ENCODE results near the gene MYOF. TPM values are rescaled to one million over a fixed set of nuclear protein-coding genes. Genes with fewer than 3 reads are reported as not detected.

The MYOF gene
- total and polyA plus RNA-seq, 2 of the 8 experiments (the other 6 are each of a cell fraction or from before 2014, with no cell fraction given): 0.98 to 2.3 TPM

DNA sequence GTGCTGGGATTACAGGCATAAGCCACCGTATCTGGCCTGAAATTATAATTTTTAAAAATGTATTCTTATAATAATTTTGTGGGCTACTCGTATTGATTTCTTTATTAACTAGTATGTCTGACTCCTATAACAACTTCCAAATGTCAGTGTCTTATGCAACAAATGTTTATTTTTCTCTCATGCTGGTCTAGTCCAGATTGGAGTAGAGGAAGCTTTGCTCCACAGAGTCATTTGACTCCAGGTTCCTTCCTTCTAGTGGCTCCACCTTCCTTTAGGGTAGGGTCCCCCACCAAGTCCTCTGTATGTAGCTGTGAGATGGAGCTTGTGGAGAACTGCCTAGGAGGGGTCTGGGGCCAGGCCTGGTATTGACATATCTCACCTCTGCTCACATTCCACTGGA, 22.9 kb upstream of the MYOF start (continued):
- TF ChIP-seq, protein P1, sequence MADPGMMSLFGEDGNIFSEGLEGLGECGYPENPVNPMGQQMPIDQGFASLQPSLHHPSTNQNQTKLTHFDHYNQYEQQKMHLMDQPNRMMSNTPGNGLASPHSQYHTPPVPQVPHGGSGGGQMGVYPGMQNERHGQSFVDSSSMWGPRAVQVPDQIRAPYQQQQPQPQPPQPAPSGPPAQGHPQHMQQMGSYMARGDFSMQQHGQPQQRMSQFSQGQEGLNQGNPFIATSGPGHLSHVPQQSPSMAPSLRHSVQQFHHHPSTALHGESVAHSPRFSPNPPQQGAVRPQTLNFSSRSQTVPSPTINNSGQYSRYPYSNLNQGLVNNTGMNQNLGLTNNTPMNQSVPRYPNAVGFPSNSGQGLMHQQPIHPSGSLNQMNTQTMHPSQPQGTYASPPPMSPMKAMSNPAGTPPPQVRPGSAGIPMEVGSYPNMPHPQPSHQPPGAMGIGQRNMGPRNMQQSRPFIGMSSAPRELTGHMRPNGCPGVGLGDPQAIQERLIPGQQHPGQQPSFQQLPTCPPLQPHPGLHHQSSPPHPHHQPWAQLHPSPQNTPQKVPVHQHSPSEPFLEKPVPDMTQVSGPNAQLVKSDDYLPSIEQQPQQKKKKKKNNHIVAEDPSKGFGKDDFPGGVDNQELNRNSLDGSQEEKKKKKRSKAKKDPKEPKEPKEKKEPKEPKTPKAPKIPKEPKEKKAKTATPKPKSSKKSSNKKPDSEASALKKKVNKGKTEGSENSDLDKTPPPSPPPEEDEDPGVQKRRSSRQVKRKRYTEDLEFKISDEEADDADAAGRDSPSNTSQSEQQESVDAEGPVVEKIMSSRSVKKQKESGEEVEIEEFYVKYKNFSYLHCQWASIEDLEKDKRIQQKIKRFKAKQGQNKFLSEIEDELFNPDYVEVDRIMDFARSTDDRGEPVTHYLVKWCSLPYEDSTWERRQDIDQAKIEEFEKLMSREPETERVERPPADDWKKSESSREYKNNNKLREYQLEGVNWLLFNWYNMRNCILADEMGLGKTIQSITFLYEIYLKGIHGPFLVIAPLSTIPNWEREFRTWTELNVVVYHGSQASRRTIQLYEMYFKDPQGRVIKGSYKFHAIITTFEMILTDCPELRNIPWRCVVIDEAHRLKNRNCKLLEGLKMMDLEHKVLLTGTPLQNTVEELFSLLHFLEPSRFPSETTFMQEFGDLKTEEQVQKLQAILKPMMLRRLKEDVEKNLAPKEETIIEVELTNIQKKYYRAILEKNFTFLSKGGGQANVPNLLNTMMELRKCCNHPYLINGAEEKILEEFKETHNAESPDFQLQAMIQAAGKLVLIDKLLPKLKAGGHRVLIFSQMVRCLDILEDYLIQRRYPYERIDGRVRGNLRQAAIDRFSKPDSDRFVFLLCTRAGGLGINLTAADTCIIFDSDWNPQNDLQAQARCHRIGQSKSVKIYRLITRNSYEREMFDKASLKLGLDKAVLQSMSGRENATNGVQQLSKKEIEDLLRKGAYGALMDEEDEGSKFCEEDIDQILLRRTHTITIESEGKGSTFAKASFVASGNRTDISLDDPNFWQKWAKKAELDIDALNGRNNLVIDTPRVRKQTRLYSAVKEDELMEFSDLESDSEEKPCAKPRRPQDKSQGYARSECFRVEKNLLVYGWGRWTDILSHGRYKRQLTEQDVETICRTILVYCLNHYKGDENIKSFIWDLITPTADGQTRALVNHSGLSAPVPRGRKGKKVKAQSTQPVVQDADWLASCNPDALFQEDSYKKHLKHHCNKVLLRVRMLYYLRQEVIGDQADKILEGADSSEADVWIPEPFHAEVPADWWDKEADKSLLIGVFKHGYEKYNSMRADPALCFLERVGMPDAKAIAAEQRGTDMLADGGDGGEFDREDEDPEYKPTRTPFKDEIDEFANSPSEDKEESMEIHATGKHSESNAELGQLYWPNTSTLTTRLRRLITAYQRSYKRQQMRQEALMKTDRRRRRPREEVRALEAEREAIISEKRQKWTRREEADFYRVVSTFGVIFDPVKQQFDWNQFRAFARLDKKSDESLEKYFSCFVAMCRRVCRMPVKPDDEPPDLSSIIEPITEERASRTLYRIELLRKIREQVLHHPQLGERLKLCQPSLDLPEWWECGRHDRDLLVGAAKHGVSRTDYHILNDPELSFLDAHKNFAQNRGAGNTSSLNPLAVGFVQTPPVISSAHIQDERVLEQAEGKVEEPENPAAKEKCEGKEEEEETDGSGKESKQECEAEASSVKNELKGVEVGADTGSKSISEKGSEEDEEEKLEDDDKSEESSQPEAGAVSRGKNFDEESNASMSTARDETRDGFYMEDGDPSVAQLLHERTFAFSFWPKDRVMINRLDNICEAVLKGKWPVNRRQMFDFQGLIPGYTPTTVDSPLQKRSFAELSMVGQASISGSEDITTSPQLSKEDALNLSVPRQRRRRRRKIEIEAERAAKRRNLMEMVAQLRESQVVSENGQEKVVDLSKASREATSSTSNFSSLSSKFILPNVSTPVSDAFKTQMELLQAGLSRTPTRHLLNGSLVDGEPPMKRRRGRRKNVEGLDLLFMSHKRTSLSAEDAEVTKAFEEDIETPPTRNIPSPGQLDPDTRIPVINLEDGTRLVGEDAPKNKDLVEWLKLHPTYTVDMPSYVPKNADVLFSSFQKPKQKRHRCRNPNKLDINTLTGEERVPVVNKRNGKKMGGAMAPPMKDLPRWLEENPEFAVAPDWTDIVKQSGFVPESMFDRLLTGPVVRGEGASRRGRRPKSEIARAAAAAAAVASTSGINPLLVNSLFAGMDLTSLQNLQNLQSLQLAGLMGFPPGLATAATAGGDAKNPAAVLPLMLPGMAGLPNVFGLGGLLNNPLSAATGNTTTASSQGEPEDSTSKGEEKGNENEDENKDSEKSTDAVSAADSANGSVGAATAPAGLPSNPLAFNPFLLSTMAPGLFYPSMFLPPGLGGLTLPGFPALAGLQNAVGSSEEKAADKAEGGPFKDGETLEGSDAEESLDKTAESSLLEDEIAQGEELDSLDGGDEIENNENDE (IDR thresholded peaks at IDR 0.05; ENCODE audit: insufficient replicate concordance, low read length): no peak
- TF ChIP-seq CBX5 (IDR thresholded peaks at IDR 0.05; ENCODE audit: low read depth, low read length) (no peak), SP4 (IDR thresholded peaks at IDR 0.05; ENCODE audit: low read length) (no peak), MAFK (IDR thresholded peaks at IDR 0.05; ENCODE audit: low read depth, low read length) (no peak), CHD2 (IDR thresholded peaks at IDR 0.05; ENCODE audit: low read length) (no peak), YY1 (IDR thresholded peaks at IDR 0.05; ENCODE audit: low read depth, low read length) (no peak), SAP30 (IDR thresholded peaks at IDR 0.05; ENCODE audit: insufficient read depth, insufficient replicate concordance, low read length) (no peak), SP2 (IDR thresholded peaks at IDR 0.05; ENCODE audit: low read length) (no peak)
- TF ChIP-seq, protein P2, sequence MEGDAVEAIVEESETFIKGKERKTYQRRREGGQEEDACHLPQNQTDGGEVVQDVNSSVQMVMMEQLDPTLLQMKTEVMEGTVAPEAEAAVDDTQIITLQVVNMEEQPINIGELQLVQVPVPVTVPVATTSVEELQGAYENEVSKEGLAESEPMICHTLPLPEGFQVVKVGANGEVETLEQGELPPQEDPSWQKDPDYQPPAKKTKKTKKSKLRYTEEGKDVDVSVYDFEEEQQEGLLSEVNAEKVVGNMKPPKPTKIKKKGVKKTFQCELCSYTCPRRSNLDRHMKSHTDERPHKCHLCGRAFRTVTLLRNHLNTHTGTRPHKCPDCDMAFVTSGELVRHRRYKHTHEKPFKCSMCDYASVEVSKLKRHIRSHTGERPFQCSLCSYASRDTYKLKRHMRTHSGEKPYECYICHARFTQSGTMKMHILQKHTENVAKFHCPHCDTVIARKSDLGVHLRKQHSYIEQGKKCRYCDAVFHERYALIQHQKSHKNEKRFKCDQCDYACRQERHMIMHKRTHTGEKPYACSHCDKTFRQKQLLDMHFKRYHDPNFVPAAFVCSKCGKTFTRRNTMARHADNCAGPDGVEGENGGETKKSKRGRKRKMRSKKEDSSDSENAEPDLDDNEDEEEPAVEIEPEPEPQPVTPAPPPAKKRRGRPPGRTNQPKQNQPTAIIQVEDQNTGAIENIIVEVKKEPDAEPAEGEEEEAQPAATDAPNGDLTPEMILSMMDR (IDR thresholded peaks at IDR 0.05; ENCODE audit: control extremely low read depth in 1 of 3, insufficient read depth in 1 of 3, low read depth in 1 of 3, low read length in 3 of 3): no peak
- TF ChIP-seq, protein P3, sequence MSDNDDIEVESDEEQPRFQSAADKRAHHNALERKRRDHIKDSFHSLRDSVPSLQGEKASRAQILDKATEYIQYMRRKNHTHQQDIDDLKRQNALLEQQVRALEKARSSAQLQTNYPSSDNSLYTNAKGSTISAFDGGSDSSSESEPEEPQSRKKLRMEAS (IDR thresholded peaks at IDR 0.05): no peak
